ENCODE results near the gene TTF2. TPM values are rescaled to one million over a fixed set of nuclear protein-coding genes. Genes with fewer than 3 reads are reported as not detected.

TTF2 gene
- polyA plus RNA-seq, 1 experiment, result 12.4 TPM

GRCh38 chr1:117142200-117142599, 82.1 kb downstream of the TTF2 start:
- TF ChIP-seq, protein P1, sequence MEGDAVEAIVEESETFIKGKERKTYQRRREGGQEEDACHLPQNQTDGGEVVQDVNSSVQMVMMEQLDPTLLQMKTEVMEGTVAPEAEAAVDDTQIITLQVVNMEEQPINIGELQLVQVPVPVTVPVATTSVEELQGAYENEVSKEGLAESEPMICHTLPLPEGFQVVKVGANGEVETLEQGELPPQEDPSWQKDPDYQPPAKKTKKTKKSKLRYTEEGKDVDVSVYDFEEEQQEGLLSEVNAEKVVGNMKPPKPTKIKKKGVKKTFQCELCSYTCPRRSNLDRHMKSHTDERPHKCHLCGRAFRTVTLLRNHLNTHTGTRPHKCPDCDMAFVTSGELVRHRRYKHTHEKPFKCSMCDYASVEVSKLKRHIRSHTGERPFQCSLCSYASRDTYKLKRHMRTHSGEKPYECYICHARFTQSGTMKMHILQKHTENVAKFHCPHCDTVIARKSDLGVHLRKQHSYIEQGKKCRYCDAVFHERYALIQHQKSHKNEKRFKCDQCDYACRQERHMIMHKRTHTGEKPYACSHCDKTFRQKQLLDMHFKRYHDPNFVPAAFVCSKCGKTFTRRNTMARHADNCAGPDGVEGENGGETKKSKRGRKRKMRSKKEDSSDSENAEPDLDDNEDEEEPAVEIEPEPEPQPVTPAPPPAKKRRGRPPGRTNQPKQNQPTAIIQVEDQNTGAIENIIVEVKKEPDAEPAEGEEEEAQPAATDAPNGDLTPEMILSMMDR (IDR thresholded peaks at IDR 0.05; ENCODE audit: low read depth, low read length), result no peak
- H3K4me3 ChIP-seq (ENCODE audit: low read depth, low read length), result no peak overlapping the region
- peak; percentile 71 for DNase-seq (ENCODE audit: low read depth, low spot score)

DNA sequence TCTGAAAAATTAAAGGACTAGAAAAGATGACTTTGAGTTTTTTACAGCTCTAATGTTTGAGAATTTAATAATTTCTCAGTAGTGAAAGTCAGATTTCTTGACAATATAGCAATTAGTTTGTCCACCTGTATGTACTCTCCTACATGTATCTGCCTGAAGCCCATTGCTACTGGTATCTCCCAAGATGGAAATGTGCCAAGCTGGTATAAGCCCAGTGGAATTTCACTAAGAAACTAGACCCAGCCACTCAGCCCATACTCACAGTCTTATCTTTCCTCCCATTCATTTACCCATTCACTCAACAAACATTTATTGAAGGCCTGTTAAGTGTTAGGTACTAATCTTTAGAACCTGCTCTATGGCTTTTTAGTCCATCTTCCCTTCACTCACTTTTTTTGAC, 83.0 kb downstream of the TTF2 start:
- H3K27ac ChIP-seq (ENCODE audit: low read depth, low read length), result no peak overlapping the region
- POLR2A ChIA-PET, result no interaction called here
- H3K4me3 ChIP-seq (ENCODE audit: low read depth, low read length), result no peak overlapping the region

More at GRCh38 chr1:117142200-117142599, 82.1 kb downstream of the TTF2 start:
- ChIA-PET CTCF (interaction anchor here (1.8 to 5.4 kb wide), 3 partner anchors 13 to 74 kb away, joined by 4 to 39 read pairs (median 8); no protein-coding TSS in a partner anchor), POLR2A (interaction anchor here (1.0 to 1.1 kb wide), 2 partner anchors 13 to 40 kb away, joined by 3 read pairs; no protein-coding TSS in a partner anchor)
- no peaks in the 10 kb centered on the region for H3K27me3 ChIP-seq (ENCODE audit: control insufficient read depth, insufficient read depth, low read length)
- no peak overlapping the region for H3K27ac ChIP-seq (ENCODE audit: low read depth, low read length)
- no peaks in the 10 kb centered on the region for H3K9me3 ChIP-seq (ENCODE audit: control insufficient read depth, insufficient read depth, low read length)

GRCh38 chr1:117143871-117144270, 83.7 kb downstream of the TTF2 start:
- no peak for DNase-seq (ENCODE audit: low read depth, low spot score)
- POLR2A ChIA-PET, result no interaction called here
- CTCF ChIA-PET, result interaction anchor here (2.0 to 5.4 kb wide), 2 partner anchors 15 to 21 kb away, joined by 7 to 39 read pairs; no protein-coding TSS in a partner anchor
- Histone ChIP-seq H3K27me3 (ENCODE audit: control insufficient read depth, insufficient read depth, low read length) (no peaks in the 10 kb centered on the region), H3K27ac (ENCODE audit: low read depth, low read length) (no peak overlapping the region), H3K9me3 (ENCODE audit: control insufficient read depth, insufficient read depth, low read length) (no peaks in the 10 kb centered on the region), H3K4me3 (ENCODE audit: low read depth, low read length) (no peak overlapping the region)
- TF ChIP-seq, protein P1 (IDR thresholded peaks at IDR 0.05; ENCODE audit: low read depth, low read length), result no peak

More for the DNA sequence above, 83.0 kb downstream of the TTF2 start:
- DNase-seq (ENCODE audit: low read depth, low spot score), result no peak
- Histone ChIP-seq H3K27me3 (ENCODE audit: control insufficient read depth, insufficient read depth, low read length) (no peaks in the 10 kb centered on the region), H3K9me3 (ENCODE audit: control insufficient read depth, insufficient read depth, low read length) (no peaks in the 10 kb centered on the region)
- CTCF ChIA-PET, result interaction anchor here (1.8 to 5.4 kb wide), 4 partner anchors 14 to 75 kb away, joined by 4 to 39 read pairs (median 8); no protein-coding TSS in a partner anchor
- TF ChIP-seq, protein P1 (IDR thresholded peaks at IDR 0.05; ENCODE audit: low read depth, low read length), result no peak

DNA sequence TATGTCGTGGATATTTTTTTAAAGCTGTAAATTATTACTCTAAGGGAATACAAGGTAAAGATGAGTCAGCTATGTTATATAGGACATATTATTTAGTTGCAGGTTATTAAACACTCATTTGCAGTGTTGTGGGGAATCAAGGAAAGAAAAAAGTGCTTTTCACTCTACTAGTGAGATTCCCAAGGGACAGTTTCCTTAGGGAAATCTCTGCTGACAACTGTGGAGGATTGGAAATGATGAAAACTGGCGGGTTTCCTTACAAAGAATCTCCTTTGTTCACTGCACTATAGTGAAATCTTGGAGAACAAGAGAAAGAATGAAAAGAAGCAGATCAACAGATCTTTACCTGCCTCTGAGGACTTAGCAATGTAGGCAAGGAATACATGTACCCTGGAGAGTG, 85.9 kb downstream of the TTF2 start:
- H3K9me3 ChIP-seq (ENCODE audit: control insufficient read depth, insufficient read depth, low read length), result no peaks in the 10 kb centered on the region
- no peak for DNase-seq (ENCODE audit: low read depth, low spot score)
- no peak overlapping the region for H3K27ac ChIP-seq (ENCODE audit: low read depth, low read length)
- no peaks in the 10 kb centered on the region for H3K27me3 ChIP-seq (ENCODE audit: control insufficient read depth, insufficient read depth, low read length)
- ChIA-PET CTCF (interaction anchor here (1.4 to 4.7 kb wide), 2 partner anchors 17 to 24 kb away, joined by 4 to 31 read pairs; no protein-coding TSS in a partner anchor), POLR2A (no interaction called here)
- no peak overlapping the region for H3K4me3 ChIP-seq (ENCODE audit: low read depth, low read length)
- TF ChIP-seq, protein P1 (IDR thresholded peaks at IDR 0.05; ENCODE audit: low read depth, low read length), result no peak

- peak overlapping the region; percentile 76 for H3K27ac ChIP-seq (ENCODE audit: low read depth, low read length)
- POLR2A ChIA-PET, result interaction anchor here (0.6 kb wide), 1 partner anchor 576 kb away, joined by 4 read pairs; no protein-coding TSS in a partner anchor
- TF ChIP-seq, protein P1 (IDR thresholded peaks at IDR 0.05; ENCODE audit: low read depth, low read length), result no peak
- DNase-seq (ENCODE audit: low read depth, low spot score), result peak; percentile 81
- CTCF ChIA-PET, result interaction anchor here (1.2 to 4.7 kb wide), 3 partner anchors 18 to 138 kb away, joined by 3 to 31 read pairs (median 4); no protein-coding TSS in a partner anchor
- no peaks in the 10 kb centered on the region; the same call in 1 of the 2 replicates for H3K9me3 ChIP-seq (ENCODE audit: control insufficient read depth, insufficient read depth, low read length)
- no peaks in the 10 kb centered on the region for H3K27me3 ChIP-seq (ENCODE audit: control insufficient read depth, insufficient read depth, low read length)
- no peak overlapping the region for H3K4me3 ChIP-seq (ENCODE audit: low read depth, low read length)
These were observed 86.6 kb downstream of the TTF2 start for GRCh38 chr1:117146575-117147340.

Measured in AG04450 (cell line).